Measurements from ENCODE around the gene SNX25.
"Not testable (repeated sequence)": the region's sequence is repeated elsewhere in the genome, so short reads cannot be mapped to it uniquely, and the experiment has no call there.

SNX25 gene

GRCh38 chr4:185235119-185235842 is 25.9 kb downstream of the SNX25 start:
- Mint-ChIP-seq H3K4me3 (no peak overlapping the region), H3K36me3 (ENCODE audit: low read depth) (peaks cover 6% of the 10 kb centered on the region), H3K4me1 (ENCODE audit: low read depth) (peaks cover 10% of the 10 kb centered on the region), H3K9me3 (no peaks in the 10 kb centered on the region), H3K27me3 (ENCODE audit: low read depth) (no peaks in the 10 kb centered on the region), H3K27ac (no peak overlapping the region)

- Mint-ChIP-seq H3K27ac (no peak overlapping the region), H3K4me1 (ENCODE audit: low read depth) (peaks cover 10% of the 10 kb centered on the region), H3K27me3 (ENCODE audit: low read depth) (no peaks in the 10 kb centered on the region), H3K36me3 (ENCODE audit: low read depth) (peaks cover 6% of the 10 kb centered on the region), H3K9me3 (no peaks in the 10 kb centered on the region), H3K4me3 (no peak overlapping the region)
Measured at GRCh38 chr4:185235843-185236503, 26.6 kb downstream of the SNX25 start.

GRCh38 chr4:185237175-185237574 is 27.8 kb downstream of the SNX25 start:
- Mint-ChIP-seq H3K9me3 (no peaks in the 10 kb centered on the region), H3K36me3 (ENCODE audit: low read depth) (peaks cover 6% of the 10 kb centered on the region), H3K4me3 (no peak overlapping the region), H3K27ac (no peak overlapping the region), H3K4me1 (ENCODE audit: low read depth) (peaks cover 8% of the 10 kb centered on the region), H3K27me3 (ENCODE audit: low read depth) (no peaks in the 10 kb centered on the region)

- H3K27ac Mint-ChIP-seq = no peak overlapping the region
- no peak overlapping the region for H3K4me3 Mint-ChIP-seq
- peaks cover 6% of the 10 kb centered on the region for H3K4me1 Mint-ChIP-seq (ENCODE audit: low read depth)
- no peaks in the 10 kb centered on the region for H3K9me3 Mint-ChIP-seq
- no peaks in the 10 kb centered on the region for H3K27me3 Mint-ChIP-seq (ENCODE audit: low read depth)
- peaks cover 6% of the 10 kb centered on the region for H3K36me3 Mint-ChIP-seq (ENCODE audit: low read depth)
Measured at GRCh38 chr4:185238215-185238681, 28.9 kb downstream of the SNX25 start.

GRCh38 chr4:185238750-185239149 is 29.4 kb downstream of the SNX25 start:
- H3K9me3 Mint-ChIP-seq = no peaks in the 10 kb centered on the region
- H3K36me3 Mint-ChIP-seq (ENCODE audit: low read depth) = peaks cover 6% of the 10 kb centered on the region
- peaks cover 6% of the 10 kb centered on the region for H3K4me1 Mint-ChIP-seq (ENCODE audit: low read depth)
- H3K4me3 Mint-ChIP-seq = no peak overlapping the region
- no peaks in the 10 kb centered on the region for H3K27me3 Mint-ChIP-seq (ENCODE audit: low read depth)
- H3K27ac Mint-ChIP-seq = no peak overlapping the region

GRCh38 chr4:185240486-185240885 is 31.1 kb downstream of the SNX25 start:
- H3K36me3 Mint-ChIP-seq (ENCODE audit: low read depth); H3K9me3 Mint-ChIP-seq; H3K4me3 Mint-ChIP-seq; H3K4me1 Mint-ChIP-seq (ENCODE audit: low read depth); H3K27ac Mint-ChIP-seq; H3K27me3 Mint-ChIP-seq (ENCODE audit: low read depth): not testable (repeated sequence)

- H3K9me3 Mint-ChIP-seq = no peaks in the 10 kb centered on the region
- H3K4me3 Mint-ChIP-seq = no peak overlapping the region
- H3K36me3 Mint-ChIP-seq (ENCODE audit: low read depth) = peaks cover 10% of the 10 kb centered on the region
- peaks cover 9% of the 10 kb centered on the region for H3K4me1 Mint-ChIP-seq (ENCODE audit: low read depth)
- H3K27ac Mint-ChIP-seq = no peak overlapping the region
- no peaks in the 10 kb centered on the region for H3K27me3 Mint-ChIP-seq (ENCODE audit: low read depth)
Measured at GRCh38 chr4:185242749-185243533, 33.5 kb downstream of the SNX25 start.

- Mint-ChIP-seq H3K36me3 (ENCODE audit: low read depth) (peaks cover 4% of the 10 kb centered on the region), H3K9me3 (no peaks in the 10 kb centered on the region), H3K27ac (no peak overlapping the region)
Measured at GRCh38 chr4:185243879-185244278, 34.5 kb downstream of the SNX25 start.

GRCh38 chr4:185244763-185245162 is 35.4 kb downstream of the SNX25 start:
- Mint-ChIP-seq H3K4me3 (no peak overlapping the region), H3K27me3 (ENCODE audit: low read depth) (no peaks in the 10 kb centered on the region), H3K4me1 (ENCODE audit: low read depth) (peaks cover 5% of the 10 kb centered on the region), H3K9me3 (no peaks in the 10 kb centered on the region), H3K36me3 (ENCODE audit: low read depth) (peaks cover 4% of the 10 kb centered on the region), H3K27ac (no peak overlapping the region)

More at GRCh38 chr4:185243879-185244278, 34.5 kb downstream of the SNX25 start:
- H3K4me1 Mint-ChIP-seq (ENCODE audit: low read depth) = peaks cover 5% of the 10 kb centered on the region
- H3K4me3 Mint-ChIP-seq = no peak overlapping the region
- no peaks in the 10 kb centered on the region for H3K27me3 Mint-ChIP-seq (ENCODE audit: low read depth)

- Mint-ChIP-seq H3K9me3 (no peaks in the 10 kb centered on the region), H3K4me3 (no peak overlapping the region), H3K27ac (no peak overlapping the region), H3K27me3 (ENCODE audit: low read depth) (no peaks in the 10 kb centered on the region), H3K36me3 (ENCODE audit: low read depth) (peaks cover 12% of the 10 kb centered on the region), H3K4me1 (ENCODE audit: low read depth) (peaks cover 13% of the 10 kb centered on the region)
Measured at GRCh38 chr4:185246453-185246852, 37.1 kb downstream of the SNX25 start.

GRCh38 chr4:185247151-185247550 is 37.8 kb downstream of the SNX25 start:
- Mint-ChIP-seq H3K9me3 (no peaks in the 10 kb centered on the region), H3K4me3 (no peak overlapping the region), H3K27ac (no peak overlapping the region), H3K36me3 (ENCODE audit: low read depth) (peaks cover 14% of the 10 kb centered on the region), H3K27me3 (ENCODE audit: low read depth) (no peaks in the 10 kb centered on the region), H3K4me1 (ENCODE audit: low read depth) (peaks cover 16% of the 10 kb centered on the region)

GRCh38 chr4:185248393-185249039 is 39.1 kb downstream of the SNX25 start:
- Mint-ChIP-seq H3K4me3 (no peak overlapping the region), H3K27ac (no peak overlapping the region), H3K9me3 (no peaks in the 10 kb centered on the region), H3K4me1 (ENCODE audit: low read depth) (peaks cover 14% of the 10 kb centered on the region), H3K36me3 (ENCODE audit: low read depth) (peaks cover 17% of the 10 kb centered on the region), H3K27me3 (ENCODE audit: low read depth) (no peaks in the 10 kb centered on the region)

- no peaks in the 10 kb centered on the region for H3K27me3 Mint-ChIP-seq (ENCODE audit: low read depth)
- H3K4me1 Mint-ChIP-seq (ENCODE audit: low read depth) = peaks cover 18% of the 10 kb centered on the region
- no peak overlapping the region for H3K4me3 Mint-ChIP-seq
- peaks cover 18% of the 10 kb centered on the region for H3K36me3 Mint-ChIP-seq (ENCODE audit: low read depth)
- H3K27ac Mint-ChIP-seq = no peak overlapping the region
- no peaks in the 10 kb centered on the region for H3K9me3 Mint-ChIP-seq
Measured at GRCh38 chr4:185249105-185249504, 39.7 kb downstream of the SNX25 start.

- Mint-ChIP-seq H3K4me3 (peak overlapping the region; percentile 50), H3K36me3 (ENCODE audit: low read depth) (peaks cover 14% of the 10 kb centered on the region), H3K4me1 (ENCODE audit: low read depth) (peaks cover 38% of the 10 kb centered on the region), H3K27ac (peak overlapping the region; percentile 78), H3K27me3 (ENCODE audit: low read depth) (no peaks in the 10 kb centered on the region), H3K9me3 (no peaks in the 10 kb centered on the region)
Measured at GRCh38 chr4:185254434-185254833, 45.0 kb downstream of the SNX25 start.
